DMS 273 treated with DMSO at 0.1 percent for 48 hours (cell line): ENCODE results near the gene DNAJB13.
"Not testable (repeated sequence)": the region's sequence is repeated elsewhere in the genome, so short reads cannot be mapped to it uniquely, and the experiment has no call there.

Source experiments
- DNase-seq: peaks from one replicate; lab custom pipeline; 2025; lab: John Stamatoyannopoulos, UW

DNAJB13 gene

GRCh38 chr11:73977856-73978519, 27.2 kb downstream of the DNAJB13 start:
- no peak for DNase-seq

GRCh38 chr11:73978576-73979086, 27.8 kb downstream of the DNAJB13 start:
- no peak for DNase-seq

GRCh38 chr11:73980001-73980961, 29.5 kb downstream of the DNAJB13 start:
- no peak for DNase-seq

GRCh38 chr11:73981051-73981805, 30.4 kb downstream of the DNAJB13 start:
- no peak for DNase-seq

GRCh38 chr11:73982595-73982989, 31.8 kb downstream of the DNAJB13 start, which contains the start of gene UCP2:
UCP2 (minus strand) TSS chr11:73982843; CDS start chr11:73978378, 4,465 bp downstream.
- DNase-seq, result peak; percentile 67

GRCh38 chr11:73982990-73983740, 32.3 kb downstream of the DNAJB13 start:
- peak; percentile 91 for DNase-seq

GRCh38 chr11:73983741-73984538, 33.1 kb downstream of the DNAJB13 start:
- peak; percentile 78 for DNase-seq

GRCh38 chr11:73985661-73986060, 34.8 kb downstream of the DNAJB13 start:
- DNase-seq, result not testable (repeated sequence)

- no peak for DNase-seq
Observed at GRCh38 chr11:73988227-73988626, 37.4 kb downstream of the DNAJB13 start.

GRCh38 chr11:73989156-73989555, 38.3 kb downstream of the DNAJB13 start:
- no peak for DNase-seq

GRCh38 chr11:73990730-73991129, 39.9 kb downstream of the DNAJB13 start:
- no peak for DNase-seq

GRCh38 chr11:73991471-73992006, 40.7 kb downstream of the DNAJB13 start:
- no peak for DNase-seq

GRCh38 chr11:73995247-73995646, 44.4 kb downstream of the DNAJB13 start:
- no peak for DNase-seq

GRCh38 chr11:73995731-73996130, 44.9 kb downstream of the DNAJB13 start:
- DNase-seq, result no peak

GRCh38 chr11:73996161-73996747, 45.4 kb downstream of the DNAJB13 start:
- no peak for DNase-seq

- no peak for DNase-seq
Observed at GRCh38 chr11:73997120-73997770, 46.4 kb downstream of the DNAJB13 start.

GRCh38 chr11:73998846-73999575, 48.2 kb downstream of the DNAJB13 start:
- no peak for DNase-seq

GRCh38 chr11:73999581-74000306, 48.9 kb downstream of the DNAJB13 start:
- DNase-seq, result no peak
